BJ (cell line): ENCODE results near the gene AKAP6. TPM values are rescaled to one million over a fixed set of nuclear protein-coding genes. Genes with fewer than 3 reads are reported as not detected.

Experiments used
- CTCF ChIA-PET: fragments of 350-600 bp; formaldehyde crosslinking; extraction: SDS; loops from one replicate; lab custom pipeline; 2021; ENCODE audit warnings: antibody characterized with exemption, inconsistent platforms; lab: Yijun Ruan, JAX
- POLR2A ChIA-PET: fragments of 300-600 bp; sonication (Branson Sonifier 250); formaldehyde crosslinking; extraction: SDS; loops from one replicate; lab custom pipeline; 2021; ENCODE audit warnings: antibody characterized with exemption; lab: Charles Lee
- DNase-seq: peaks from one replicate; pipeline ENCODE4 v3.0.0-alpha.2; 2011; ENCODE audit warnings: low read depth
- H3K27me3 ChIP-seq: 2 replicates; pipeline ENCODE4 v1.6.0; 2011; ENCODE audit warnings: low read length; ENCODE audit not compliant: control insufficient read depth, insufficient read depth
- H3K36me3 ChIP-seq: 2 replicates; pipeline ENCODE4 v1.5.1; 2011; ENCODE audit warnings: low read length; ENCODE audit not compliant: control insufficient read depth, insufficient read depth
- H3K4me3 ChIP-seq: 2 replicates; pipeline ENCODE4 v1.5.1; 2011; ENCODE audit warnings: low read depth, mild to moderate bottlenecking, control low read depth, low read length
- CTCF ChIP-seq: IDR thresholded peaks from 2 replicates; pipeline ENCODE4 v1.5.1; 2011; ENCODE audit warnings: low read depth, mild to moderate bottlenecking, control low read depth, inconsistent platforms, low read length, moderate library complexity; ENCODE audit not compliant: insufficient read depth
- polyA plus RNA-seq: library from polyadenylated mRNA; depleted of rRNA; stranded (reverse); fragments of >200 nt; gene quantifications from 2 replicates; pipeline ENCODE4 v1.2.3, GENCODE V29; 2011

The AKAP6 gene
- polyA plus RNA-seq, 1 experiment = 18.5 TPM

GRCh38 chr14:32417956-32418552 lies 89.0 kb downstream of the AKAP6 start:
- Histone ChIP-seq H3K27me3 (no peaks in the 10 kb centered on the region), H3K4me3 (no peak overlapping the region), H3K36me3 (no peaks in the 10 kb centered on the region)
- ChIA-PET POLR2A (no interaction called here), CTCF (no interaction called here)
- no peak for TF ChIP-seq CTCF
- DNase-seq = no peak

DNA sequence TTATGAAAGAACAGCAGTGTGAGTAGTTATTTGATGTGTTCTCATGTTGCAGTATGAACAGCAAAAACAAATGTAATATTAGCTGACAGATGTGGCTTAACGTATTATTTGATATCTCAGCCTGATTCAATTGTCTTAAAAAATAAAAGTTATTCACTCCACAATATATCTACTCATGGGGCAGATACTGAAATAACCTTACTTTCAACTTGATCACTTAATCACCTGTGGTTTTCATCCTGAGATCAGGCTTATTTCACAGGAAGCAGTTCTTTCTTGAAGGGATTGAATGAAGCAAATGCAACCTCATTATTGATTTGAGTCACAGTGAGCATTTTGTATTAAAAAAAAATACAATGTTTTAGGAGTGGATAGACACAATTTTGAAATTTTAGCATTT lies 90.3 kb downstream of the AKAP6 start:
- Histone ChIP-seq H3K27me3 (no peaks in the 10 kb centered on the region), H3K36me3 (no peaks in the 10 kb centered on the region), H3K4me3 (no peak overlapping the region)
- POLR2A ChIA-PET = no interaction called here
- CTCF ChIA-PET = no interaction called here
- no peak for TF ChIP-seq CTCF
- DNase-seq = no peak

DNA sequence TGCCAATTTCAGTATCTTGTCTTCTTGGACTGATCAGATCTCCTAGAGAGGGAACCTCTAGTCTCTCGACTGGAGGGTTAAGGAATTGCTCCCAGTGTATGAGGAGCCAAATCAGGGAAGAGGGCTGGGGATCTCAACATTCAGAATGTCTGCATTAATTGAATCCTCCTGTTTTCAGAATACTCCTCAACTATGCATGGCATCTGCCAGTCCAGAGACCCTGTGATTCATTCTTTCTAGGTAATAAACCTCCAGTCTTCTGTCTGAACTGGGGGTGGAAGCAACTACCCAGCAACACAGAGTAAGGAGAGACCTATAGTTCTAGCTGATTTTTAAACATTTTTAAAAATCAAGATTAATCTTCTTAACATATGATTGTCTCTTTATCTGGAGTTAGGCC lies 92.7 kb downstream of the AKAP6 start:
- ChIA-PET POLR2A (no interaction called here), CTCF (interaction anchor here (1.0 kb wide), 1 partner anchor 22 kb away, joined by 3 read pairs; no protein-coding TSS in a partner anchor)
- DNase-seq = no peak
- no peaks in the 10 kb centered on the region for H3K27me3 ChIP-seq
- H3K36me3 ChIP-seq = no peaks in the 10 kb centered on the region
- no peak overlapping the region for H3K4me3 ChIP-seq
- TF ChIP-seq CTCF = no peak

DNA sequence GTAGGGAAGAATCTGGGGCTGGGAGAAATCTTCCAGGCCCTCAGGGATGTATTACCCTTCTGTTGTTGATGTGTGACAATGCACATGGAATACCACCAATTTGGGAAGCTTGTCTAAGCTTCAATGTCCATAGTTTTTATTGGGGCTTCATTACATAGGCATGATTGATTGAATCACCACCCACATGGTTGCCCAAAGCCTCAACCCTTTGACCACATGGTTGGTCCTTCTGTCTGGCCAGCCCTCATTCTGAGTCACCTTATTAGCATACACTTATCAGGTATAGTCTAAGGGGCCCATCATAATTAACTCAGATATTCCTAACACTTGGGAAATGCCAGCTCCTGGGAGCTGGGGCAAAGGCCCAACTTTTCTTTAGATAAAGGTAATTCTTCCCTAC lies 93.3 kb downstream of the AKAP6 start:
- POLR2A ChIA-PET = no interaction called here
- Histone ChIP-seq H3K36me3 (no peaks in the 10 kb centered on the region), H3K4me3 (no peak overlapping the region), H3K27me3 (no peaks in the 10 kb centered on the region)
- TF ChIP-seq CTCF = no peak
- CTCF ChIA-PET = interaction anchor here (1.0 kb wide), 1 partner anchor 22 kb away, joined by 3 read pairs; no protein-coding TSS in a partner anchor
- DNase-seq = no peak

DNA sequence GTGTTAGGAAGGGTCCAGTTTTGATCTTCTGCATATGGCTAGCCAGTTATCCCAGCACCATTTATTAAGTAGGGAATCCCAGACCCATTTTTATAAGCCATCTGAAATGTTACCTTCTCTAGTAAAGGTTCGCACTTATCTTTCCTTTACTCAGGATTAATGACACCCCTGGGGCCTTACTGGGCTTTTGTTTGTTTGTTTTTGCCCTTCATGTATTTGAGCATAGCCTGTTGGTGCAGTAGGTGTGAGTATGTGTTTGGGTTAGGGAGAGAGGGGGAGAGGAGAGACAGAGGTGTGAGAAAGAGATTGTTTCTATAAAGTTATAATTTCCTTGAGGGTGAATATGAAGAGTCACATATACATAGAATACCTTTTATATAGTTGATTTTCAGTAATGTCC lies 96.9 kb downstream of the AKAP6 start:
- POLR2A ChIA-PET = no interaction called here
- DNase-seq = no peak
- CTCF ChIA-PET = no interaction called here
- H3K36me3 ChIP-seq = no peaks in the 10 kb centered on the region
- TF ChIP-seq CTCF = no peak
- H3K4me3 ChIP-seq = no peak overlapping the region
- no peaks in the 10 kb centered on the region for H3K27me3 ChIP-seq
